HepG2 (cell line): ENCODE results near the gene CER1. TPM values are rescaled to one million over a fixed set of nuclear protein-coding genes. Genes with fewer than 3 reads are reported as not detected.

Experiments
- ASH2L ChIP-seq: fragments of 300-600, 200-600 bp; sonication (generic); IDR thresholded peaks from 2 replicates; pipeline ENCODE4 v1.7.0; 2017; ENCODE audit warnings: low read depth, mild to moderate bottlenecking, moderate library complexity, mixed read lengths, low read length; ENCODE audit not compliant: insufficient read length
- ATF1 ChIP-seq: IDR thresholded peaks from 2 replicates; pipeline ENCODE4 v1.6.1; 2016; ENCODE audit warnings: mild to moderate bottlenecking, control low read depth
- BRCA1 ChIP-seq: sonication (generic); formaldehyde crosslinking; IDR thresholded peaks from 2 replicates; pipeline ENCODE4 v1.4.0; 2020; ENCODE audit warnings: missing genetic modification reagents
- PHF20 ChIP-seq: sonication (generic); formaldehyde crosslinking; IDR thresholded peaks from 2 replicates; pipeline ENCODE4 v1.5.0; 2020; ENCODE audit warnings: mild to moderate bottlenecking, missing genetic modification reagents
- SATB2 ChIP-seq: sonication (generic); formaldehyde crosslinking; IDR thresholded peaks from 2 replicates; pipeline ENCODE4 v1.5.0; 2020; ENCODE audit warnings: missing genetic modification reagents
- U2AF1 ChIP-seq: fragments of 200-400 bp; formaldehyde crosslinking; optimal IDR thresholded peaks from 2 replicates; pipeline ENCODE3; 2017; ENCODE audit warnings: mild to moderate bottlenecking, low read depth, low read length
- ZNF326 ChIP-seq: sonication (generic); formaldehyde crosslinking; IDR thresholded peaks from 2 replicates; pipeline ENCODE4 v1.4.0; 2020; ENCODE audit warnings: missing genetic modification reagents, borderline replicate concordance
- polyA plus RNA-seq, 8 experiments: library from polyadenylated mRNA; depleted of rRNA in 3 of 8; stranded (reverse) in 7 of 8; unstranded in 1 of 8; fragments of >200 nt; fragmentation: Illumina TruSeq in 4 of 8; extraction: Trizol in 4 of 8; gene quantifications; 2 replicates each; pipeline versions ENCODE4 v1.2.1 to v1.2.3, GENCODE V29; 2011 to 2016; ENCODE audit warnings: low read depth in 4 of 8, missing spikeins in 1 of 8, mixed read lengths in 1 of 8; ENCODE audit not compliant: insufficient read depth in 1 of 8
- total RNA-seq, 5 experiments: library from RNA; depleted of rRNA; stranded (reverse); fragments of >200 nt; fragmentation: Illumina TruSeq; extraction: Trizol; gene quantifications; 2 replicates each; pipeline ENCODE4 v1.2.3, GENCODE V29; 2016; ENCODE audit warnings: low read depth in 1 of 5
- TF ChIP-seq, protein P1 (sequence below): sonication (generic); formaldehyde crosslinking; IDR thresholded peaks from 2 replicates; pipeline ENCODE4 v1.5.0; 2020; ENCODE audit warnings: mild to moderate bottlenecking, missing genetic modification reagents
- TF ChIP-seq, protein P2 (sequence below): sonication (generic); formaldehyde crosslinking; IDR thresholded peaks from 2 replicates; pipeline ENCODE4 v1.5.0; 2020; ENCODE audit warnings: missing genetic modification reagents, mild to moderate bottlenecking, borderline replicate concordance
- TF ChIP-seq, protein P3 (sequence below): IDR thresholded peaks from 2 replicates; pipeline ENCODE4 v1.6.1; 2016
- TF ChIP-seq, protein P4 (sequence below): sonication (generic); formaldehyde crosslinking; IDR thresholded peaks from 2 replicates; pipeline ENCODE4 v1.4.0; 2020; ENCODE audit warnings: missing genetic modification reagents

Gene CER1
- total and polyA plus RNA-seq, 2 of the 13 experiments (the other 11 are each of a cell fraction or from before 2014, with no cell fraction given): 0.18 TPM; not detected in 1

DNA sequence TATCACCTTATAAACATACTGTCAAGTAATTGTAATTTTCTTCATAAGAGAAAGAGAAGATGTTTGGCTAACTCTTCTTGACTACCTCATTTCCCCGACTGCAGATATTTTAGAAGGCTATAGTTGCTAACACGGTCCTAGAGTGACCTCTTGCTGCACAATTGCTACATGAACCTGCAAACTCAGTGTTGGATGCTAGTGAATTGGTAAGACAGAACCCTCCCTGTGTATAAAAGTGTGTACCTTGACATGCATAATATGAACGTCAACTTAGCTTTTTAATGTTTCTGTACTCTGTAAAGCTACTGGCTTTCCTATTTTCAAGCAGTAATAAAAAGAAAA is 46.7 kb upstream of the CER1 start (continued):
- TF ChIP-seq, protein P1, sequence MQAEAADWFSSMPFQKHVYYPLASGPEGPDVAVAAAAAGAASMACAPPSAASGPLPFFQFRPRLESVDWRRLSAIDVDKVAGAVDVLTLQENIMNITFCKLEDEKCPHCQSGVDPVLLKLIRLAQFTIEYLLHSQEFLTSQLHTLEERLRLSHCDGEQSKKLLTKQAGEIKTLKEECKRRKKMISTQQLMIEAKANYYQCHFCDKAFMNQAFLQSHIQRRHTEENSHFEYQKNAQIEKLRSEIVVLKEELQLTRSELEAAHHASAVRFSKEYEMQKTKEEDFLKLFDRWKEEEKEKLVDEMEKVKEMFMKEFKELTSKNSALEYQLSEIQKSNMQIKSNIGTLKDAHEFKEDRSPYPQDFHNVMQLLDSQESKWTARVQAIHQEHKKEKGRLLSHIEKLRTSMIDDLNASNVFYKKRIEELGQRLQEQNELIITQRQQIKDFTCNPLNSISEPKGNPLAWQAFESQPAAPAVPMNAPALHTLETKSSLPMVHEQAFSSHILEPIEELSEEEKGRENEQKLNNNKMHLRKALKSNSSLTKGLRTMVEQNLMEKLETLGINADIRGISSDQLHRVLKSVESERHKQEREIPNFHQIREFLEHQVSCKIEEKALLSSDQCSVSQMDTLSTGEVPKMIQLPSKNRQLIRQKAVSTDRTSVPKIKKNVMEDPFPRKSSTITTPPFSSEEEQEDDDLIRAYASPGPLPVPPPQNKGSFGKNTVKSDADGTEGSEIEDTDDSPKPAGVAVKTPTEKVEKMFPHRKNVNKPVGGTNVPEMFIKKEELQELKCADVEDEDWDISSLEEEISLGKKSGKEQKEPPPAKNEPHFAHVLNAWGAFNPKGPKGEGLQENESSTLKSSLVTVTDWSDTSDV: no peak
- TF ChIP-seq BRCA1 (CRISPR knock-in tag) (no peak), ATF1 (CRISPR knock-in tag) (no peak), PHF20 (CRISPR knock-in tag) (no peak), U2AF1 (no peak), ZNF326 (CRISPR knock-in tag) (no peak), ASH2L (no peak), SATB2 (CRISPR knock-in tag) (no peak)
- TF ChIP-seq, protein P2, sequence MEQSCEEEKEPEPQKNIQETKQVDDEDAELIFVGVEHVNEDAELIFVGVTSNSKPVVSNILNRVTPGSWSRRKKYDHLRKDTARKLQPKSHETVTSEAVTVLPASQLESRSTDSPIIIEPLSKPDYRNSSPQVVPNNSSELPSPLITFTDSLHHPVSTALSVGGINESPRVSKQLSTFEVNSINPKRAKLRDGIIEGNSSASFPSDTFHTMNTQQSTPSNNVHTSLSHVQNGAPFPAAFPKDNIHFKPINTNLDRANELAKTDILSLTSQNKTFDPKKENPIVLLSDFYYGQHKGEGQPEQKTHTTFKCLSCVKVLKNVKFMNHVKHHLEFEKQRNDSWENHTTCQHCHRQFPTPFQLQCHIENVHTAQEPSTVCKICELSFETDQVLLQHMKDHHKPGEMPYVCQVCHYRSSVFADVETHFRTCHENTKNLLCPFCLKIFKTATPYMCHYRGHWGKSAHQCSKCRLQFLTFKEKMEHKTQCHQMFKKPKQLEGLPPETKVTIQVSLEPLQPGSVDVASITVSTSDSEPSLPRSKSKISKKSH: no peak
- TF ChIP-seq, protein P3, sequence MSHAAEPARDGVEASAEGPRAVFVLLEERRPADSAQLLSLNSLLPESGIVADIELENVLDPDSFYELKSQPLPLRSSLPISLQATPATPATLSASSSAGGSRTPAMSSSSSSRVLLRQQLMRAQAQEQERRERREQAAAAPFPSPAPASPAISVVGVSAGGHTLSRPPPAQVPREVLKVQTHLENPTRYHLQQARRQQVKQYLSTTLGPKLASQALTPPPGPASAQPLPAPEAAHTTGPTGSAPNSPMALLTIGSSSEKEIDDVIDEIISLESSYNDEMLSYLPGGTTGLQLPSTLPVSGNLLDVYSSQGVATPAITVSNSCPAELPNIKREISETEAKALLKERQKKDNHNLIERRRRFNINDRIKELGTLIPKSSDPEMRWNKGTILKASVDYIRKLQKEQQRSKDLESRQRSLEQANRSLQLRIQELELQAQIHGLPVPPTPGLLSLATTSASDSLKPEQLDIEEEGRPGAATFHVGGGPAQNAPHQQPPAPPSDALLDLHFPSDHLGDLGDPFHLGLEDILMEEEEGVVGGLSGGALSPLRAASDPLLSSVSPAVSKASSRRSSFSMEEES (CRISPR knock-in tag): no peak
- TF ChIP-seq, protein P4, sequence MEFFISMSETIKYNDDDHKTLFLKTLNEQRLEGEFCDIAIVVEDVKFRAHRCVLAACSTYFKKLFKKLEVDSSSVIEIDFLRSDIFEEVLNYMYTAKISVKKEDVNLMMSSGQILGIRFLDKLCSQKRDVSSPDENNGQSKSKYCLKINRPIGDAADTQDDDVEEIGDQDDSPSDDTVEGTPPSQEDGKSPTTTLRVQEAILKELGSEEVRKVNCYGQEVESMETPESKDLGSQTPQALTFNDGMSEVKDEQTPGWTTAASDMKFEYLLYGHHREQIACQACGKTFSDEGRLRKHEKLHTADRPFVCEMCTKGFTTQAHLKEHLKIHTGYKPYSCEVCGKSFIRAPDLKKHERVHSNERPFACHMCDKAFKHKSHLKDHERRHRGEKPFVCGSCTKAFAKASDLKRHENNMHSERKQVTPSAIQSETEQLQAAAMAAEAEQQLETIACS: no peak
